Measurements from ENCODE around the gene PLEKHN1.

DNA sequence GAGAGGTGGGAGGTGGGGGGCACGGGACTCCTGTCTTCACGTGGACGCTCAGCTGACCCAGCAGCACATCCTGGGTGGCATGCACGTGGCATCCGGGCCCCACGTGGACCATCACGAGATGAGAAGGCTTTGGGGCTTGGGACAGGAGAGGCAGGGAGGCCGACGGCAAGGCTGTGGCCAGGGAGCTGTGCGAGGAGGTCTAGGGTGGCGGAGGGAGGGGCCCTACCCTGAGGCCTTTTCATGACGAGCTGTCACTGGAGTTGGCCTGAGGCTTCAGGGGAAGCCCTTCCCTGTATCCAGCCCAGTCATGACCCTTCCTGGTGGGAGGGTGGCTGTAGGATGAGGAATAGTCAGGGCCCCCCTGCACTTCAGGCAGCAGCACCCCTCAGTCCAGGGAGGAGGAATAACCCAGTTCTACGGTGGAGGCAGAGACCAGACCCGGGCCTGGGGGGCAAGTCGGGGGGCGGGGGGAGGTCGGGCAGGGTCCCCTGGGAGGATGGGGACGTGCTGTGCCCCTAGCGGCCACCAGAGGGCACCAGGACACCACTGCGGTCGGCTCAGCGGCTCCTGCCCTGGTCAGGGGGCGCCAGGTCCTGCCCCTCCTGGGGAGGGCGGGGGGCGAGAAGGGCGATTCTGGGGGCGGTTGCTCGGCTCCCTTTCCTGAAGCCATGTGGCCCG is 17.7 kb downstream of the PLEKHN1 start:
- no peak for TF ChIP-seq POLR2A (IDR thresholded peaks at IDR 0.05; ENCODE audit: extremely low read depth, insufficient read length)
- TF ChIP-seq, protein P1, sequence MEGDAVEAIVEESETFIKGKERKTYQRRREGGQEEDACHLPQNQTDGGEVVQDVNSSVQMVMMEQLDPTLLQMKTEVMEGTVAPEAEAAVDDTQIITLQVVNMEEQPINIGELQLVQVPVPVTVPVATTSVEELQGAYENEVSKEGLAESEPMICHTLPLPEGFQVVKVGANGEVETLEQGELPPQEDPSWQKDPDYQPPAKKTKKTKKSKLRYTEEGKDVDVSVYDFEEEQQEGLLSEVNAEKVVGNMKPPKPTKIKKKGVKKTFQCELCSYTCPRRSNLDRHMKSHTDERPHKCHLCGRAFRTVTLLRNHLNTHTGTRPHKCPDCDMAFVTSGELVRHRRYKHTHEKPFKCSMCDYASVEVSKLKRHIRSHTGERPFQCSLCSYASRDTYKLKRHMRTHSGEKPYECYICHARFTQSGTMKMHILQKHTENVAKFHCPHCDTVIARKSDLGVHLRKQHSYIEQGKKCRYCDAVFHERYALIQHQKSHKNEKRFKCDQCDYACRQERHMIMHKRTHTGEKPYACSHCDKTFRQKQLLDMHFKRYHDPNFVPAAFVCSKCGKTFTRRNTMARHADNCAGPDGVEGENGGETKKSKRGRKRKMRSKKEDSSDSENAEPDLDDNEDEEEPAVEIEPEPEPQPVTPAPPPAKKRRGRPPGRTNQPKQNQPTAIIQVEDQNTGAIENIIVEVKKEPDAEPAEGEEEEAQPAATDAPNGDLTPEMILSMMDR (IDR thresholded peaks at IDR 0.05; ENCODE audit: low read depth, low read length) = peak; percentile 61
- TF ChIP-seq, protein P2, sequence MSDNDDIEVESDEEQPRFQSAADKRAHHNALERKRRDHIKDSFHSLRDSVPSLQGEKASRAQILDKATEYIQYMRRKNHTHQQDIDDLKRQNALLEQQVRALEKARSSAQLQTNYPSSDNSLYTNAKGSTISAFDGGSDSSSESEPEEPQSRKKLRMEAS (IDR thresholded peaks at IDR 0.05; ENCODE audit: low read depth, low read length) = no peak
- TF ChIP-seq MYC (IDR thresholded peaks at IDR 0.05; ENCODE audit: low read depth, low read length) = no peak
